T follicular helper cell (primary cell): Measurements from ENCODE around the gene HTT.
"Not testable (repeated sequence)": the region's sequence is repeated elsewhere in the genome, so short reads cannot be mapped to it uniquely, and the experiment has no call there.

Experiments used
- DNase-seq: peaks from one replicate; pipeline ENCODE4 v3.0.0-alpha.2; 2020; ENCODE audit warnings: low read depth

Gene HTT

DNA sequence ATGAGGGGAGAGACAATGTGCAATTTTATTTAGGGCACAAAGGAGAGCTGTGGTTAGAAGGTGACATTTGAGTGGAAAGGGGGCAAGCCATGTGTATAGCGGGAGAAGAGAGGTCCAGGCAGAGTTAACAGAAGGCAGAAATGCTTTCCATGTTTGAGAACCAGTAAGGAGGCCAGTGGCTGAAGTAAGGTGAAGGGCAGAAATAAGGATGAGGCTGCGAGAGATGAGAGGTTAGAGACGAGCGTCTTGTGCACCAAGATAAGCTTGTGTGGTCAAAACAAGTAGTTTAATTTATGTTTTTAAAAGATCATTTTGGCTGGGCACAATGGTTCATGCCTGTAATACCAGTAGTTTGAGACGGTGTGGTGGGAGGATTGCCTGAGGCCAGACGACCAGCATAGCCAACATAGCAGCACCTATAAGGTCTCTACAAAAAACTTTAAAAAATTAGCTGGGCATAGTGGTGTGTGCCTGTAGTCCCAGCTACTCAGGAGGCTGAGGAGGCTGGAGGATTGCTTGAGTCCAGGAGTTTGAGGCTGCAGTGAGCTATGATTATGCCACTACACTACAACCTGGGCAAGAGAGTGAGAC is 8.5 kb downstream of the HTT start:
- no peak for DNase-seq

- DNase-seq: no peak
These were observed 9.3 kb downstream of the HTT start for GRCh38 chr4:3083732-3084131.

- DNase-seq: no peak
These were observed 11.6 kb downstream of the HTT start for GRCh38 chr4:3085948-3086670.

DNA sequence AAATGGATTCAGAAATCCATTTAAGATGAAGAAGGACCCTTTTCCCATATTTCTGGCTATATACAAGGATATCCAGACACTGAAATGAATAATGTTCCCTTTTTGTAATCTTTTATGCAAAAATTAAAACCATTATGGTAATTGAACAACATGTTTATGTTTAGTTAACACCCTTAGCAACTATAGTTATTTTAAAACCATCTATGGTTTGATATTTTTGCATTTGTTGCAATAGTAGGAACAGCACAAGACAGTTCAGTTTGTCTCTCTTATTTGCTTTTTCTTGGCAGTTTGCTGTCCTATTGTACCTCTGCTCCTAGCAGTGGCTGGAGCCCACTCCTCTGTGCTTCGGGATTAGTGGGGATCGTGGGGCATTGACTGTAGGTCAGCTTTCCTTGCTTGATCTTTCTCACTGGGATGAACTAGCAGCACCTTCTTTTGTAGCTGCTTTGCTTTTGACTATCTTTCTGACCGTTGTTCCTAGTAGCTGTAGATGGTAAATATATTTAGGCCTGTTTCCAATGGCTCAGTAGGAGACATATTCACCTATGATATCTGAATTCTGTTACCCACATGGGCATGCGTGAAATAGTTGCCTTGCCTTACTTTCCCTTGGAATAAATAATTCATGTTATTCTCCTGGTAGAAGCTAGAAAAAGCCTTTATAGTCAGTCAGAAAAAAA is 12.8 kb downstream of the HTT start:
- DNase-seq: no peak

- no peak for DNase-seq
These were observed 17.0 kb downstream of the HTT start for GRCh38 chr4:3091464-3091863.

GRCh38 chr4:3094701-3095100 is 20.2 kb downstream of the HTT start:
- DNase-seq: not testable (repeated sequence)

DNA sequence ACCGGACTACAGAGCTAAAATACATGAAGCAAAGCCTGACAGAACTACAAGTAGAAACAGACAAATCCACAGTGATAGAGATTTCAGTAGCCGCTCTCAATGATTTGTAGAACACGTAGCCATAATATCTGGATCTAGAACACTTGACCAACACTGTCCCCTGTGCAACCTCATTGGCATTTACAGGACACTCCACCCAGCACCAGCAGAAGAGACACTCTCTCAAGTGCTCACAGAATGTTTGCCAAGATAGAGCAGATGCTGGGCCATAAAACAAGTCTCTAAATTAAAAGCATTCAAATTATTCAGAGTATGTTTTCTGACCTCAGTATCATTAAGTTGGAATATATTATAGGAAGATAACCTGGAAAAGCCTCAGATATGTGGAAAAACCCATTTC is 21.7 kb downstream of the HTT start:
- DNase-seq: no peak

- DNase-seq: no peak
These were observed 23.9 kb downstream of the HTT start for GRCh38 chr4:3098346-3098745.

GRCh38 chr4:3106339-3107186 is 32.1 kb downstream of the HTT start:
- peak; percentile 66 for DNase-seq

DNA sequence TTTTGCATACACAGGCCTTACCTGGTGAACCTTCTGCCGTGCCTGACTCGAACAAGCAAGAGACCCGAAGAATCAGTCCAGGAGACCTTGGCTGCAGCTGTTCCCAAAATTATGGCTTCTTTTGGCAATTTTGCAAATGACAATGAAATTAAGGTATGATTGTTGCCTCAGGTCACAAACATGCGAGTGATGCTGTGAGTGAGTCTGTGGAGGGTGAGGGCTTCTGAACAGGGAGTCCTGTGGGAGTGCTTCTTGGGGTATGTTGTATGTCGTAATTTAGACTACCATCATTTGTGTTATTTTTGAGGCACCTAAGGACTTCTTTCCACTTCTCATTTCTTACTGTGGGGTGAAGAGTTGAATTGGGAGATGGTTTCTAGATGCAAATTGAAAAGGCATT is 32.8 kb downstream of the HTT start:
- DNase-seq: no peak

DNA sequence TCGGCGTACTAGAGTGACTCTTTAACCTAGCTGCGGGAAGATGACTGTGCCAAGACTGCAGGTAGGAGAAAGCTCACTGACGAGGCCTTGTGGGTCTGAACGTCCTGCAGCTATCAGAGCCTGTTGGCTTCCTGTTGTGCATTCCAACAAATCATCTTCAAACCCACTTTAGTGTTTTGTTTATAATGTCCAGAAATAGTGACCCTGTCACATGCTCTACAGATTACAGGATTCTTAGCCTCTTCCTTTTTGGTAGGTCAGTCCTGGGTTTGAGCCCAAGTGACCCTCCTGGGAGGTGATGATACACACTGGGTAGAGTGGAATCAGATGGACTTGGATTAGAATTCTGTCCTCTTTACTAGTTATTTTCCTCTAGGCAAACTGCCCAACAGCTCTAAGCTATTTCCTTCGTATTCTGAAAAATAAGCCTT is 33.2 kb downstream of the HTT start:
- no peak for DNase-seq

DNA sequence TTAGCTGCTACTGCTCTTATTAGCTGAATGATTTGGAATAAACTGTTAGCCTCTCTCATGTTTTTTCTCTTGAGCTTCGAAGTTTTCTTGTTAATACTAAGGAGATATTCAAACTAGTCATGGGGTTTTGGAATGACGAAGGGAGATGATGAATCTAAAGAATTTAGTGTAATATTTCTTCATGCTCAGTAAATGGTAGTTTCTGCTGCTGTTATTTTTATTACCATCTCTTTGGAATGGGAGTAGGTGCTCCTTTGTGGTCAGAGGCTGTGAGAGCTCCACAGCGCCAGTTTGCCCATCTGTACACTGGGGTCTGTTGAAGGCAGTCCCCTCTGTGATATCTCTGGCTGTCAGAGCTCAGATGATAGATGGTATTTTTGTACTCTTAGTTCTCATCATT is 33.7 kb downstream of the HTT start:
- no peak for DNase-seq

DNA sequence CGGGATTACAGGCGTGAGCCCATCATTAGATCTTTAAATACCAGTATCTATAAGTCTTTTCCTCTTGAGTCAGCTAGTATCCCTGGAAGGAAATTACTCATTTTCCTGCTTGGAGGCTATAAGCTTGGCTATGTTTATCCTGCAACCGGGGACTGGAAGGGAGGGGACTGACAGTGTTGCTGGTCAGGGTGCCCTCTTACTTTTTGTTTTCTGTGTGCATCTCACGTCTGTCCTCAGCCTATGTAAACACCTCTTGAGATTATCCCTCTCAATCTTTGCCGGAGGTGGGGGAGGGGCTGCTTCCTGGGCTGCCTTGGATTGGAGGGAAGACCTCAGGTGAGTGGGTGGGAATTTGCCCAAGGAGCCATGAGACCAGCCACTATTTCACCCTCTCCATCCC is 37.0 kb downstream of the HTT start:
- no peak for DNase-seq

- no peak for DNase-seq
These were observed 37.7 kb downstream of the HTT start for GRCh38 chr4:3112201-3112600.

- no peak for DNase-seq
These were observed 38.4 kb downstream of the HTT start for GRCh38 chr4:3112609-3113469.

DNA sequence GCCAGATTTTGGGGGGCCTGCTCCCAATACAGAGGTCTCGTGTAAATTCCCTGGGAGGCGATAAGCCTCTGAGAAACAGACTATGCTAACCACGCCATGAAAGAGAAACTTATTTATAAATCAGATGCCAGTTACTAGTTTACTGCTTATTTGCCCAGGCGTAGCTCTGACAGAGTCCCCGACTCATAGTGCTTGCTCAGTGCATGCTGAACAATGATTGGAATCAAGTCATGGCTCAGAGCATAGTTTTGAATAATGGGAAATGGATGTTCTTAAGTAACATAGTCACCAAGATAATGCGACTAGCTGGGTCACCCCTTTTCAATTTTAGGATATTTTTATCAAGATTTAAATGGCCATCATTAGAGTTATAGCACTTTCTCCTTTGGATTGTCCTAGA is 39.9 kb downstream of the HTT start:
- DNase-seq: no peak

DNA sequence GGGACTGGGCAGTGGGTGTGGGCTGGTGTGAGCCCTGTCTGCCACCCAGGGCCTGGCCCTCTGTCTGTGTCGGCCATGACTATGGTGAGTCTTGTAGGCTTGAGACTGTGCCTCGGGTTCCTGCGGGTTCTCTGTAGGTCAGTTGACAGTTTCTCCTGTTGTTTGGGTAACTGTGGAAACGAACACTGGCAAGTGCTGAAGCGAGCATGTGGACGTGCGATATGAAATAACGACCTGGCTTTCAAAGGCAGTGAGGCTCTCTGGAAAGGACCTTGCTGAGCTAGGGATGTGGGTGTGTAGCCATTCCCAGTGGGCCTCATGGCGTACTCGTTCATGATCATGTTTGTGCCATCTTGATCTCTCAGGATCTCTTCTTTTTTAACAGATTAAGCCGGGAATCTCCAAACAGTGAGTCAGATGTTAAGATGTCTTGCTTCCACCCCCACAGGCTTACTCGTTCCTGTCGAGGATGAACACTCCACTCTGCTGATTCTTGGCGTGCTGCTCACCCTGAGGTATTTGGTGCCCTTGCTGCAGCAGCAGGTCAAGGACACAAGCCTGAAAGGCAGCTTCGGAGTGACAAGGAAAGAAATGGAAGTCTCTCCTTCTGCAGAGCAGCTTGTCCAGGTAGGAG is 41.3 kb downstream of the HTT start:
- DNase-seq: no peak

DNA sequence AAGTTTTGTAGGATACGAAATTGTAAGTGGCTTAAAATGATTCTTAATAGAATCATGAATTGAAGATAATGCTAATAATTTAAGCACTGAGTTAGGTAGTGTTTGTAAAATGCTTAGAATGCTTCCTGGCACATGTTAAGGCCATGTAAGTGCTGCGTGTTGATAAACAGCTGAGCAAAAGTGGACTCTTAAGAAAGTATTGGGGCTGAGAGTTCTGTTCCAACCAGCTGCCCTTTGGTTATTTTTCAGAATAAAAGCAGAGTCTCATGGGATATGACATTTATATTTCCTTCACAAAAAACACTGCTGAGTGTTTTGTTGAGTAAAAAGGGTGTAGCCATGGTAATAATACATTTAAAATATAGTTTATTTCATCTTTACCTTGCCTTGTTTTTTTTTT is 42.5 kb downstream of the HTT start:
- DNase-seq: no peak

- no peak for DNase-seq
These were observed 43.8 kb downstream of the HTT start for GRCh38 chr4:3118312-3118711.

DNA sequence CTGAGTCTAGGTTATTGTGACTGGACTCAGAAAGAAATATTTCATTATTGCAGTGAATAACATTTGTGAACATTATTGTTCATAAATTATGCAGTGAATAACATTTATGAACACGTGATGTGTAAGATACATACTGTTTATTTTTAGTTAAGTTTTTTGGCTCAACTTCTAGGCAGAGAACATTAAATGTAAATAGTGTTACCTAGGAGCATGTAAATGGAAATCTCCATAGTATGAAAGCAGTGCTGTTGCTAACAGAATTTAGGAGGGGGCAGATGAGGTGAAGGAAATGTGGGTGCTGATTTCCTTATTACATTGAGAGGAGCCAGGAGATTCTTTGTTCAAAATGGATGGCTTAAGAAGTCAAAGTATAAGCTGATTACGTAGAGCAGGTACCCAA is 45.0 kb downstream of the HTT start:
- no peak for DNase-seq

DNA sequence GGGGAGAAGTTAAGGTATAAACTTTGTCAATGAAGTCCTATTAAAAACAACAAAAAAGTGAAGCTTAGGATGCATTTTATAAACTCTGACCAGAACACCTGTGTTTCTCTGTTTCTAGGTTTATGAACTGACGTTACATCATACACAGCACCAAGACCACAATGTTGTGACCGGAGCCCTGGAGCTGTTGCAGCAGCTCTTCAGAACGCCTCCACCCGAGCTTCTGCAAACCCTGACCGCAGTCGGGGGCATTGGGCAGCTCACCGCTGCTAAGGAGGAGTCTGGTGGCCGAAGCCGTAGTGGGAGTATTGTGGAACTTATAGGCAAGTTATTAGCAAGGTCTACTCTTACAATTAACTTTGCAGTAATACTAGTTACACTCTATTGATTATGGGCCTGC is 46.6 kb downstream of the HTT start:
- no peak for DNase-seq
